Measurements from ENCODE around the gene MYOG.

DNA sequence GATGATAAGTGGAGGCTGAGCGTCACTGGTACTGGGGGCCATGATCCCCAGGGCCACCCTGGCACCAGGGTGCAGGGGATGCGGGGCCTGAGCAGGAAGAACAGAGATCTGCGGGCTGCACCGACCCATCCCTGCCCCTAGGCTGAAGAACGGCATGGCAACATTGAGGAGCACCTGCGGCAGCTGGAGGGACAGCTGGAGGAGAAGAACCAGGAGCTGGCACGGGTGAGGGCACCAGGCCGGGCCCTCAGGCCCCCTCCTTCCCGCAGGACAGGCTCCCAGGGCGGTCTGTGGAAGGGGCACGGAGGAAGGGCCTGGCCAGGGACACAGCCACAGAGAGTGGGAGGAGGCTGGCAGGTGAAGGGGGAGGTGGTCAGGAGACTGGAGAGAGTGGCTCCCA, 37.7 kb downstream of the MYOG start:
- TF ChIP-seq EZH2 (IDR thresholded peaks at IDR 0.05) (no peak), POLR2AphosphoS5 (IDR thresholded peaks at IDR 0.05; ENCODE audit: borderline replicate concordance, low read depth, low read length) (no peak)

Measured in SK-N-MC (cell line).